GM23248 (cell line): ENCODE results near the gene PRICKLE1. TPM values are rescaled to one million over a fixed set of nuclear protein-coding genes. Genes with fewer than 3 reads are reported as not detected.

ENCODE experiments used
- DNase-seq: peaks from one replicate; pipeline ENCODE4 v3.0.0-alpha.2; 2015
- H2AFZ ChIP-seq: fragments of 200-600 bp; sonication (generic); 2 replicates; pipeline ENCODE4 v1.6.1; 2016; ENCODE audit warnings: antibody characterized with exemption
- H3F3A ChIP-seq: fragments of 200-600 bp; sonication (generic); 2 replicates; pipeline ENCODE4 v1.6.1; 2016; ENCODE audit warnings: mild to moderate bottlenecking, antibody characterized with exemption, mixed run types; ENCODE audit not compliant: insufficient read depth
- H3K27ac ChIP-seq: fragments of 200-600 bp; sonication (generic); 2 replicates; pipeline ENCODE4 v1.5.1; 2016; ENCODE audit warnings: mild to moderate bottlenecking
- H3K27me3 ChIP-seq: fragments of 200-600 bp; sonication (generic); replicated peaks from 2 replicates; pipeline ENCODE4 v1.6.1; 2016; ENCODE audit warnings: mild to moderate bottlenecking; ENCODE audit not compliant: insufficient read depth
- H3K36me3 ChIP-seq: fragments of 200-600 bp; sonication (generic); 2 replicates; pipeline ENCODE4 v1.6.1; 2016; ENCODE audit warnings: low read depth, mild to moderate bottlenecking
- H3K4me1 ChIP-seq: fragments of 200-600 bp; sonication (generic); 2 replicates; pipeline ENCODE4 v1.6.1; 2016; ENCODE audit warnings: mild to moderate bottlenecking; ENCODE audit not compliant: insufficient read depth
- H3K4me2 ChIP-seq: fragments of 200-600 bp; sonication (generic); one replicate; pipeline ENCODE4 v1.6.1; 2016; ENCODE audit warnings: mild to moderate bottlenecking; ENCODE audit not compliant: unreplicated experiment
- H3K4me3 ChIP-seq: fragments of 200-600 bp; sonication (generic); 2 replicates; pipeline ENCODE4 v1.5.1; 2016; ENCODE audit warnings: mild to moderate bottlenecking
- H3K79me2 ChIP-seq: fragments of 200-600 bp; sonication (generic); 2 replicates; pipeline ENCODE4 v1.6.1; 2016; ENCODE audit warnings: mild to moderate bottlenecking; ENCODE audit not compliant: insufficient read depth
- H3K9ac ChIP-seq: fragments of 200-600 bp; sonication (generic); 2 replicates; pipeline ENCODE4 v1.6.1; 2016; ENCODE audit warnings: mild to moderate bottlenecking
- H3K9me2 ChIP-seq: fragments of 200-600 bp; sonication (generic); 2 replicates; pipeline ENCODE4 v1.6.1; 2016; ENCODE audit warnings: mixed run types, mild to moderate bottlenecking, moderate library complexity; ENCODE audit not compliant: insufficient read depth
- H3K9me3 ChIP-seq: fragments of 200-600 bp; sonication (generic); one replicate; pipeline ENCODE4 v1.6.1; 2017; ENCODE audit warnings: low read depth
- H4K20me1 ChIP-seq: fragments of 200-600 bp; sonication (generic); 2 replicates; pipeline ENCODE4 v1.6.0; 2016; ENCODE audit not compliant: insufficient read depth
- EZH2 ChIP-seq: fragments of 200-600 bp; sonication (generic); IDR thresholded peaks from 2 replicates; pipeline ENCODE4 v1.6.1; 2018; ENCODE audit warnings: antibody characterized with exemption, mild to moderate bottlenecking; ENCODE audit not compliant: insufficient read depth, poor library complexity, severe bottlenecking
- EZH2phosphoT487 ChIP-seq: fragments of 200-600 bp; sonication (generic); IDR thresholded peaks from 2 replicates; pipeline ENCODE4 v1.6.1; 2018; ENCODE audit warnings: antibody characterized with exemption, moderate library complexity, mild to moderate bottlenecking, low read depth; ENCODE audit not compliant: insufficient read depth
- WGBS, 2 experiments: methylation state at CpG; one replicate each; pipeline ENCODE4 v1.1.6; 2015 to 2017; ENCODE audit warnings: low lambda C conversion rate in 2 of 2, low coverage in 1 of 2; ENCODE audit errors: missing lambda C conversion rate in 2 of 2; 5-methylcytosine and 5-hydroxymethylcytosine counted together
- in situ Hi-C: fragments of 300-500 bp; cut with MboI; formaldehyde crosslinking; loops from 2 replicates; pipeline ENCODE4 v1.15.0; 2020
- polyA plus RNA-seq: library from polyadenylated mRNA; unstranded; fragments of >200 nt; fragmentation: Nextera tagmentation; extraction: Ambion mirVana; gene quantifications from 2 replicates; pipeline ENCODE4 v1.2.1, GENCODE V29; 2016
- total RNA-seq: library from RNA; depleted of rRNA; stranded (reverse); fragments of >200 nt; shearing (Covaris generic); gene quantifications from 2 replicates; pipeline ENCODE4 v1.2.3, GENCODE V29; 2014

PRICKLE1 gene
- total and polyA plus RNA-seq, 2 experiments from 2014 or later, result 12.9 to 25.7 TPM

- H3K9ac ChIP-seq, result no peak overlapping the region
- no peaks in the 10 kb centered on the region for H3K27me3 ChIP-seq
- no peak overlapping the region for H2AFZ ChIP-seq
- peaks cover 13% of the 10 kb centered on the region; the same call in 1 of the 2 replicates for H3K36me3 ChIP-seq
- no peaks in the 10 kb centered on the region for H3K9me3 ChIP-seq
- no peaks in the 10 kb centered on the region for H3K4me1 ChIP-seq
- H3K9me2 ChIP-seq, result no peaks in the 10 kb centered on the region
- 96 to 97% methylated on average over 5 of the region's 5 CpGs for WGBS, 2 experiments
- no peak overlapping the region for H3K4me3 ChIP-seq
- DNase-seq, result no peak
- in situ Hi-C loops, result no loop called here
- no peak overlapping the region for H3K27ac ChIP-seq
- H3F3A ChIP-seq, result no peaks in the 10 kb centered on the region
- TF ChIP-seq EZH2 (no peak), EZH2phosphoT487 (no peak)
- no peaks in the 10 kb centered on the region for H3K79me2 ChIP-seq
- H4K20me1 ChIP-seq, result no peaks in the 10 kb centered on the region
- no peak overlapping the region for H3K4me2 ChIP-seq
Observed at GRCh38 chr12:42432517-42433140, 156.9 kb downstream of the PRICKLE1 start.

GRCh38 chr12:42428850-42429249 lies 160.7 kb downstream of the PRICKLE1 start:
- Histone ChIP-seq H3F3A (no peaks in the 10 kb centered on the region), H3K4me2 (no peak overlapping the region), H3K9me3 (no peaks in the 10 kb centered on the region), H3K9me2 (no peaks in the 10 kb centered on the region; the same call in 1 of the 2 replicates), H2AFZ (no peak overlapping the region), H3K27me3 (no peaks in the 10 kb centered on the region), H3K36me3 (peaks cover 15% of the 10 kb centered on the region; the same call in 1 of the 2 replicates), H3K4me1 (peaks cover 11% of the 10 kb centered on the region), H3K27ac (no peak overlapping the region), H3K9ac (no peak overlapping the region), H3K79me2 (no peaks in the 10 kb centered on the region), H3K4me3 (no peak overlapping the region), H4K20me1 (no peaks in the 10 kb centered on the region)
- no peak for TF ChIP-seq EZH2phosphoT487
- no peak for TF ChIP-seq EZH2
- WGBS, 2 experiments, result 32 to 41% methylated on average over 2 of the region's 2 CpGs
- DNase-seq, result no peak
- in situ Hi-C loops, result no loop called here

- Histone ChIP-seq H3K4me3 (no peak overlapping the region), H3K4me2 (no peak overlapping the region), H3K36me3 (peaks cover 4% of the 10 kb centered on the region; the same call in 1 of the 2 replicates), H3K27ac (no peak overlapping the region), H2AFZ (no peak overlapping the region), H3K9me2 (no peaks in the 10 kb centered on the region; the same call in 1 of the 2 replicates), H3K27me3 (no peaks in the 10 kb centered on the region), H3F3A (peaks cover 5% of the 10 kb centered on the region; the same call in 1 of the 2 replicates), H3K4me1 (peaks cover 24% of the 10 kb centered on the region), H3K9me3 (no peaks in the 10 kb centered on the region), H4K20me1 (no peaks in the 10 kb centered on the region), H3K79me2 (no peaks in the 10 kb centered on the region), H3K9ac (no peak overlapping the region)
- 99% methylated on average over 6 of the region's 6 CpGs for WGBS, 2 experiments
- in situ Hi-C loops, result no loop called here
- peak; percentile 51 for DNase-seq
- TF ChIP-seq EZH2phosphoT487, result no peak
- TF ChIP-seq EZH2, result no peak
Observed at GRCh38 chr12:42426746-42427145, 162.8 kb downstream of the PRICKLE1 start.

- Histone ChIP-seq H3F3A (peaks cover 10% of the 10 kb centered on the region; the same call in 1 of the 2 replicates), H3K4me3 (no peak overlapping the region), H3K9ac (no peak overlapping the region), H3K27me3 (no peaks in the 10 kb centered on the region), H2AFZ (no peak overlapping the region), H4K20me1 (no peaks in the 10 kb centered on the region), H3K9me3 (no peaks in the 10 kb centered on the region), H3K4me2 (no peak overlapping the region), H3K79me2 (no peaks in the 10 kb centered on the region), H3K36me3 (peaks cover 4% of the 10 kb centered on the region; the same call in 1 of the 2 replicates), H3K4me1 (peaks cover 26% of the 10 kb centered on the region), H3K9me2 (no peaks in the 10 kb centered on the region; the same call in 1 of the 2 replicates), H3K27ac (0 out of 2 replicates have a peak overlapping the region, but pooled peaks have one; percentile 51)
- in situ Hi-C loops, result no loop called here
- DNase-seq, result no peak
- TF ChIP-seq EZH2phosphoT487 (no peak), EZH2 (no peak)
- 98 to 100% methylated on average over 1 of the region's 1 CpG for WGBS, 2 experiments
Observed at GRCh38 chr12:42422785-42423184, 166.8 kb downstream of the PRICKLE1 start.
